Glomerular visceral epithelial cell (primary cell): Measurements from ENCODE around the gene SLC1A3.
A peak's percentile ranks its signal among the peaks of the same experiment; 100 is the strongest.
"Not testable (repeated sequence)": the region's sequence is repeated elsewhere in the genome, so short reads cannot be mapped to it uniquely, and the experiment has no call there.

Experiments used
- DNase-seq: peaks from one replicate; pipeline ENCODE4 v3.0.0-alpha.2; 2016; ENCODE audit errors: extremely low spot score

The SLC1A3 gene

DNA sequence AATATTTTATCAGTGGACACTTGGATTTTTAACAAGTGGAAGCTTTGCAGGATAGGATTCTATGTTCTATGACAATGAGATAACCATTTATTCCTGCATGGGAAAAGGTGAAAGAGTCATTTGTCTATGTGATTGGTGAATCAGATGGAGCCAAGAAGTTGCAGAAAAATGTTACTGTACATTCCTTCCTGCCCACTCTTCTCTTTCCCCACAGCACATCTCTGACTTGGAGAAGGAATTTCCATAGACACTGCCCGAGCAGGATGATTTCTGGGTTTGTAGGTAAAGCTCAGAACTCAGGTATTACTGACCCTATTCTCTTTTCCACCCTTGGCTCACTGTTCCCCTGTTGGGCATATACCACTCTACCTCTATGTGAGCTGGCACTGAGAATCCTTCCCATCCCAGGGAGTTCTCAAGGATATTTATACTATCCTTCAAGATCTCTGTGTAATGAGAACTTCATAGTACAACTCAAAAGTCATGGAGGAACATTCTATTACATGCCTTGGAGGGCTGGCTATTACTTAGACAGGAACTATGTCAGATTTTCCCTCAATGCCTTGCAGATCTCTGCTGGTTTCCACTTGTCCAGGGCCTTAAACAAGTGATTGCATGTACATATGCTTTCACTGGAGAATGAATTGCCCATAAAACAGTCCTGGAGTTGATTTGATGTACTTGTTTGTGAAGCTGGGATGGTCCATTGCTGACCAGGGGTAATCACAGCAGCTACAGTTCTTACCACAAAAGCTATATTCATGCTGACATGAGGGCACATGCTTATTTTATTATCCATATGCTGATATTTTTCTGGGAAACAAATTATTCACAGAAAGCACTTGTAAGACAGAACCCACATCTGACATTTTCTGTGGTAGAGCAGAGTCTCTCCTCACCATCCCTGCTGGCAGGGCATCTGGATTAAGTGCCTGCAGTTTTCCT lies 24.1 kb downstream of the SLC1A3 start:
- DNase-seq, result no peak

- no peak for DNase-seq
Observed at GRCh38 chr5:36631154-36631553, 24.7 kb downstream of the SLC1A3 start.

GRCh38 chr5:36631620-36632362 lies 25.4 kb downstream of the SLC1A3 start:
- no peak for DNase-seq

DNA sequence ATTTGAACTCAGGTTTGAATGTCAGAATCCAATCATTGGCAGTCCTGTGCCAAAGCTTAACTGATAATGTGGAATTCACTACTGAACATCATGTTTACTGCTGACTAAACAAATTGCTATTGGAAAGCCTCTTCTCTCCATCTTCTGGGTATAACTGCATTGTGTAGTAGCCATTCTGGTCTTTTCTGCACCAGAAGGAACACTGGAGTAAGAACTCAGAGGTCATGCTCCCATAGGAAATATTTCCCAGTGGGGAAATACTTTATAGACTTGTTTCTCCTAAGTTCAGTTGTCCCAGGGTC lies 25.9 kb downstream of the SLC1A3 start:
- no peak for DNase-seq

GRCh38 chr5:36635721-36636390 lies 29.4 kb downstream of the SLC1A3 start:
- DNase-seq, result no peak

DNA sequence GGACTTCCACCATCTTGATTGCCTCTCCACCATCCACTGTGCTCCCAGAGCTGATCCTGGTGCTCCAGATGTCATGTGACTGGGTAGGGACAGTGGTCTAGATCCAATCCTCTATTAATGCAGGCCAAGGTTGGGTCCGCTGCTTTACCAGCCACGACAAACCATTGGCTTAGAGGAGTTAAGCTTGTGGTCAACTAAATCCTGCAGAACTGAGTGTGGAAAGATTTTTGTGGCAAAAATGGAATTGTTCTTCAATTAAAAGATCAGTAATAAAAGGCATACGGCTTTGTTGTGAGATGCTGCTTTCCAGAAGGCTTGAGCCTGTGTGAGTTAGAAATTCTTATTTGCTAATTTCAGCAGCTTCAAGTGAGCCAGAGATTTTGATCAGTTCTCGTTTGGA lies 30.7 kb downstream of the SLC1A3 start:
- DNase-seq, result no peak

GRCh38 chr5:36637516-36637915 lies 31.1 kb downstream of the SLC1A3 start:
- DNase-seq, result no peak

DNA sequence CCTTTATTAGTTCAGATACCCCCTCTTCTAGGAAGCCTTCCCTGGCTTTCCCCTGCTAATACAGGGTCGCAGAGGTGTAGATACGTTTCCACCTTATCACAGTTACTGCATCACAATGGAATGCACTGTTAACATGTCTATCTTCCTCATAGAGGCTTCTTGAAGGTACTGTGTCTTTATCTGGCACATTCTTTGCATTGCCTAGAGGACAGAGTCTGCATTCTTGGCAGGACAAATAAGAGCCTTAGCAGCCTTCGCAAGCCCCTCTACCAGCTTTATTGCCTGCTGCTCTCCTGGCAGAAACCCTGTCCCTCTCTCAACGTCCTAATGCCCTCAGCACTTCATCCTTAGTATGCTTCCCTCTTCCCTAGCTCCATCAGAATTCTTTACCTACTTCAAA lies 31.6 kb downstream of the SLC1A3 start:
- peak; percentile 17 for DNase-seq

DNA sequence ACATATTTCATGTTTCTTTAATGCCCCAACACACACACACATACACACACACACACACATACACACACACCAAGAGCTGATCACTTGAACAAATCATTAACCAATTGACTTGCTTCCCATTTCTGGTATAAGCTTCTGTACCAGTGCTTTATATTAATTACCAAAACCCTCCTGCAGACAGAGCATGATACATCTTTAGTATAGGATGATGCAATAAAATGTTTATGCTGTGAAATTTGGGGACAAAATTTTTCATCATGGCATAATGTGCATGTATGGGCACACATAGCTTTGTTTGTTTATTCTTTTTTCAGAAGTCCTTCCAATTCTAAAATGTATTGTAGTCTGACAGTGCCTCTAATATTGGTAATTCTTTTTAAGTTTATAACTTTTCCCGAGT lies 34.5 kb downstream of the SLC1A3 start:
- DNase-seq, result no peak

- no peak for DNase-seq
Observed at GRCh38 chr5:36641431-36641830, 35.0 kb downstream of the SLC1A3 start.

GRCh38 chr5:36642089-36642488 lies 35.7 kb downstream of the SLC1A3 start:
- no peak for DNase-seq

DNA sequence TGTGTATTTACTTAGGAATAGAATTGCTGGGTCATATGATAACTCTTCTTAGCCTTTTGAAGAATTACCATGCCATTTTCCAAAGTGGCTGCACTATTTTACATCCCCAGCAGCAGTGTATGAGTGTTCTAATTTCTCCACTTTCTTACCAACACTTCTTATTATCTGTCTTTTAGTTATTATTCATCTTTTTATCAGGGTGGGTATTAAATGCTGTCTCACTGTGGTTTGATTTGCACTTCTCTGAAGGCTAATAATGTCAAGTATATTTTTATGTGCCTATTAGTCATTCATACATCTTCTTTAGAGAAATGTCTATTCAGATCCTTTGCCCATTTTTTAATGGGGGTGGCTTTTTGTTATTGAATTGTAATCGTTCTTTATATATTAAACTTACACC lies 36.8 kb downstream of the SLC1A3 start:
- DNase-seq, result no peak

DNA sequence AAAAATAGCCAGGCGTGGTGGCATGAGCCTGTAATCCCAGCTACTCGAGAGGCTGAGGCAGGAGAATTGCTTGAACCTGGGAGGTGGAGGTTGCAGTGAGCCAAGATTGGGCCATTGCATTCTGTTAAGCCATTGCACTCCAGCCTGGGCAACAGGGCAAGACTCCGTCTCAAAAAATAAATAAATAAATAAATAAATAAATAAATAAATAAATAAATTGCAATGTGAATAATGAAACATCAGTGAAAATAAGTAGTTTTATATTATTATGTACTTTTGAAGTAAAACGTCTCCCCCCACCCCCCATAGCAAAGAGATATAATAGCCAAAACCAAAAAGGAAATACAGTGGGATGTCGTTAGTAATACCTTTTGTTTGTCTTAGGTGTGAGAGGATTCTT lies 37.4 kb downstream of the SLC1A3 start:
- DNase-seq, result not testable (repeated sequence)

DNA sequence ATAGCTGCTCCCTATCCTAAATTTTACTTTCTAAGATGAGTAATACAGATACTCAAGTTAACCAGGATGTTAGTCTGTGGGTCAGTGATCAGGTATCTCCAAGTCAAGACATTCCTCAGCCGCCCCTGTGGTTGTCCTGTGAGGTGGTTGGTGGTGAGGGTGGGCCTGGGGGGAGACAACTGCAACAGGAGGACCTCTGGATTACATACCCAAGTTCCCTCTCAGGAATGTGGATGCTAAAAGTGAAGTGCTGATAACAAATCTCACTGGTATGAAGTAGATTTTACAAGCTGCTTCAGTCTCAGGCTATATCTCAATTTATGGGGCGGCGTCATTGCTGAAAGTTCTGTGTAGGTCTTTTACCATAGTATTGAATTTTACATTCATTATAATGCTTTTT lies 38.3 kb downstream of the SLC1A3 start:
- DNase-seq, result peak; percentile 80

- DNase-seq, result no peak
Observed at GRCh38 chr5:36646100-36646499, 39.7 kb downstream of the SLC1A3 start.

- DNase-seq, result peak; percentile 84
Observed at GRCh38 chr5:36646507-36647023, 40.2 kb downstream of the SLC1A3 start.

GRCh38 chr5:36647046-36647445 lies 40.6 kb downstream of the SLC1A3 start:
- no peak for DNase-seq

DNA sequence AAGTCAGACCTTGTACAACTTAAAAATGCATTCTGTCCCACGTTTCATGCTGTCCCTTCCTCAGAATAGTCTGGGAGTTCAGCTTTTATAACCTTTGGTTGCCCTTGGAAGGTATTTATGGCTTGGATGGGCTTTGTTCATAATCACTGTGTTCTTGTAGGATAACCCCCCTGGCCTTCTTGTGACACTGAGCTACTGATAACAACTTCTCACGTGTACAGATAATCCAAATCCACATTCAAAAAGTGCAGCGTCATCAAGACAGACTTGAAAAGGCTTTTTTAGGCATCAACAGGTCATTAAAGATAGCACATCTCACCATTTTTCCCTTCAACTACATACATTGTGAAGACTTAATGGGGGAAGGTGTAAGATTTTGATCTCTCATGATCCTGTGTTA lies 42.0 kb downstream of the SLC1A3 start:
- DNase-seq, result no peak

GRCh38 chr5:36651761-36652685 lies 45.6 kb downstream of the SLC1A3 start:
- no peak for DNase-seq

DNA sequence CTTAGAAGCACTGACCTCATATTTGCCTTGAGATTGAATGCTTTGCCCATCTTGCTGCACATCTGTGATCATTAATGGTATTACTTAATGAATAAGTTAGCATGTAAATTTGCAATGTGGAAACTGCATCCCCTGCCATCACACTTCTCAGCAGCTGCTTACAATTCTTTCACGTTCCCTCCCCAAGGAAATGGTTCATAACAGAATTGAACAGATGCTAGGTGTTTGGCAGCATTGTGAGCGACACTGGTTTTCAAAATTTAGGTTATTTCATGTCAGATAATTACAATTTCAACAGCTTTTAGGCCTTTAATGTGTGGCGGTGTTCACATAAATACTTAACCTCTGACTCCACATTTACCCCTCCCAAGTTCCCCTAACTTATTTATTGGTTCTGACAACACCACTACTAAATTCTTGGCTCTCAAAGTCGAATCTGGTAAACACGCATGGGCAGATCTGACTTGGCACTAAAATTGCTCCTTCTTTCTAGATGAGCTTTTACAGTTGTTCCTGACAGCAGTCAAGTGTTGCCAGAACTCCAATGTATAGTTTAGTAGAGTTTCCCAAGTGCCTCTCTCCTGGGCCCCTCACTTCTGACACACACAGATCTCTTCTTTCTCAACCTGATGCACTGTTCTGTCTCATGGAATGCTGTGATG lies 46.8 kb downstream of the SLC1A3 start:
- no peak for DNase-seq

GRCh38 chr5:36654564-36654963 lies 48.2 kb downstream of the SLC1A3 start:
- no peak for DNase-seq
